GM21528 (cell line): ENCODE data around the gene ACTN4.
"Not testable (repeated sequence)": the region's sequence is repeated elsewhere in the genome, so short reads cannot be mapped to it uniquely, and the experiment has no call there.

Experiments used
- ATAC-seq: cut with Tn5 transposase; IDR thresholded peaks from one replicate; pipeline ENCODE4 v1.9.1; 2021; ENCODE audit warnings: mild to moderate bottlenecking, moderate library complexity; ENCODE audit not compliant: unreplicated experiment, low FRiP score

ACTN4 gene

GRCh38 chr19:38759590-38760003, 112.1 kb downstream of the ACTN4 start:
- ATAC-seq = no peak

DNA sequence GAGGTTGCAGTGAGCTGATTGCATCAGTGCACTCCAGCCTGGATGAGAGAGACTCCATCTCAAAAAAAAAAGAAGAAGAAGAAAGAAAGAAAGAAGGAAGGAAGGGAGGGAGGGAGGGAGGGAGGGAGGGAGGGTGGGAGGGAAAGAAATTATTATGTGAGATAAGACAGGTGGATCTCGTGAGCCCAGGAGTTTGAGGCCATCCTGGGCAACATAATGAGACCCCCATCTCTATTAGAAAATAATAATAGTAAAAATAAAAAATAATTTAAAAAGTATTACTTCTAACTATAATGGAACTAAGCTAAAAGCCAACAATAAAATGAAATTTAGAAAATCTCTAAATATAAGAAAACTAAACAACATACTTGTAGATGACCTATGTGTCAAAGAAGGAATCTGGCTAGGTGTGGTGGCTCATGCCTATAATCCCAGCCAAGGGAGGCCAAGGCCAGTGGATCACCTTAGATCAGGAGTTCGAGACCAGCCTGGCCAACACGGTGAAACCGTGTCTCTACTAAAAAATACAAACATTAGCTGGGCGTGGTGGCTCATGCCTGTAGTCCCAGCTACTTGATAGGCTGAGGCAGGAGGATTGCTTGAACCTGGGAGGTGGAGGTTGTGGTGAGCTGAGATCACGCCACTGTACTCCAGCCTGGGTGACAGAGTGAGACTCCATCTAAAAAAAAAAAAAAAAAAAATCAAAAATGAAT, 113.5 kb downstream of the ACTN4 start:
- not testable (repeated sequence) for ATAC-seq

GRCh38 chr19:38761884-38762389, 114.5 kb downstream of the ACTN4 start:
- ATAC-seq = not testable (repeated sequence)

DNA sequence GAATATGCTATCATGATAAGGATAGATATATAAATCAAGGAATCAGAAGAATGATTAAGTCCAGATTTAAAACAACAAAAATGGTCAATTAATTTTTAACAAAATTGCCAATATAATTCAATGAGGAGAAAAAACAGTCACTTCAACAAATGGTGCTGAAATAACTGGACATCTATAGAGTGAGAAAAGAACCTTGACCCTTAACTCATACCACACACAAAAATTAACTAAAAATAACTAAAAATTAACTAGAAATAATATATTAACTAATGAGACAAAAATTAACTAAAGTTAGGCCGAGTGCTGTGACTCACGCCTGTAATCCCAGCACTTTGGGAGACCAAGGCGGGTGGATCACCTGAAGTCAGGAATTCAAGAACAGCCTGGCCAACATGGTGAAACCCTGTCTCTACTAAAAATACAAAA, 116.4 kb downstream of the ACTN4 start:
- ATAC-seq = no peak

DNA sequence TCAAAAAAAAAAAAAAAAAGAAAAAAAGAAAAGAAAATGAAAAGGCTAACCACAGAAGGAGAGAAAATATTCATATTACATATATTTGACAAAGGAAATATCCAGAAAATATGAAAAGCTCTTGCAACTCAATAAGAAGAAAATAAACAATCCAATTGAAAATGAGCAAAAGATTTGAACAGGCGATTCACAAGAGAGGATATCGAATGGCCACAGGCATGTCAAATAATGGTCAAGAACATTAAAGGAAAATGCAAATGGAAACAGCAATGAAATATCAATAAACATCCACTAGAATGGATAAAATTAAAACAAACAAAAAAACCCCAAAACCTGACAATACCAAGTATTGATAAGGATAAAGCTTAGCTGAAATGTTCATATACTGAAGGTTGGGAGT, 117.8 kb downstream of the ACTN4 start:
- ATAC-seq = no peak

- ATAC-seq = no peak
Observed at GRCh38 chr19:38766276-38767047, 119.0 kb downstream of the ACTN4 start.

GRCh38 chr19:38769635-38770211, 122.3 kb downstream of the ACTN4 start:
- peak; percentile 62 for ATAC-seq

DNA sequence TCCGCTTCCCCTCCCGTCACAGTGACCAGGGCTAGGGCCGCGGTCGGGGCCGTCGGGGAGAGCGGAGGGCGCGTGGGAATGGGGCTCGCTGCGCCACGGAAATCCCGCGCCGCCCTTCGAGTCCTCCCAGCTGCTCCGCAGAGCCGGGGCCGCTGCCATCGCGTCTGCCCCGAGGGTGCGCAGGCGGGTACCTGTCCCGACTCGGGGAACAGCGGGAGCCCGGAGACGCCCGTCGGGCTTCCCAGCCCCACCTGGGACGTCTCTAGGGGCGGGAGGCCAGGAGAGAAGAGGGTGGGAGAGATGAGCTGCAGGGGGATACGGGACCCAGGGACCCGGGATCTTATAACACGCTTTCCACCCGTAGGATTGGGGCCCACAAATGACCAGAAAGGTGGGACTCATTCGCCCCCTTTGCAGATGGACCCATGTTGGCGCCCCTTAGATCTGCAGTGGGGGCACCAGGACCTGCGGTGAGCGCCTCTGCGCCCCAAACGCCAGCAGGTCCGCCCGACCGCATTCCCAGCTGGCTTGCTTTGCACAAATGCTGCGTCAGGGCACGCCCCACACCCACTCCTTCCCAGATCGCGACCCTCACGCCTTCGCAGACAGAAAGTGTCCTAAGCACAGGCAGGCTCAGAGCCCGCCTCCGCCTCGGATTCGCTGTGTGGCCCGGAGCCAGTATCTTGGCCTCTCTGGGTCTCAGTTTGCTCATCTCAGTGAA, 122.9 kb downstream of the ACTN4 start:
- ATAC-seq = not testable (repeated sequence)

- ATAC-seq = not testable (repeated sequence)
Observed at GRCh38 chr19:38770949-38771275, 123.5 kb downstream of the ACTN4 start.

GRCh38 chr19:38771569-38771968, 124.1 kb downstream of the ACTN4 start:
- not testable (repeated sequence) for ATAC-seq

- ATAC-seq = no peak
Observed at GRCh38 chr19:38773469-38774177, 126.2 kb downstream of the ACTN4 start, which contains the start of gene LGALS7. Gene LGALS7, minus strand, starts transcription at chr19:38773517. Its CDS starts 25 bp downstream, at chr19:38773492.

GRCh38 chr19:38774181-38774950, 126.9 kb downstream of the ACTN4 start:
- ATAC-seq = no peak

DNA sequence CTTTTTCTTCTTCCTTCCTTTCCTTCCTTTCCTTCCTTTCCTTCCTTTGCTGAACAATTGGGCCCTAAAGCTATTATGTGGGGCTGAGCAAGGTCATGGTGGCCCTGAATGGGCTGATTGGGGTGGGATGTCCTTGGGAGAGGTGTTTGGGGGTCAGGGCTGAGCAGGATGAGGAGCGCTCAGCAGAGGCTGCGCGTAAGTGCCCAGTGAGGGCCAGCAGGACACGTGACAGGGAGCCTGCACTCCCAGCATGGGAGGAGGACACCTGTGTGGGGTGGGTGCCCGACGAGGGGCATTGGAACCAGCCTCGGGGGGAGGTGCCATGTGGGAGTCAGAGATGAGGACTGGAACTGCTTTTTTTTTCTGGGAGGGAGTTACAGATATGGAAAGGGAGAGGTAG, 131.3 kb downstream of the ACTN4 start:
- no peak for ATAC-seq

DNA sequence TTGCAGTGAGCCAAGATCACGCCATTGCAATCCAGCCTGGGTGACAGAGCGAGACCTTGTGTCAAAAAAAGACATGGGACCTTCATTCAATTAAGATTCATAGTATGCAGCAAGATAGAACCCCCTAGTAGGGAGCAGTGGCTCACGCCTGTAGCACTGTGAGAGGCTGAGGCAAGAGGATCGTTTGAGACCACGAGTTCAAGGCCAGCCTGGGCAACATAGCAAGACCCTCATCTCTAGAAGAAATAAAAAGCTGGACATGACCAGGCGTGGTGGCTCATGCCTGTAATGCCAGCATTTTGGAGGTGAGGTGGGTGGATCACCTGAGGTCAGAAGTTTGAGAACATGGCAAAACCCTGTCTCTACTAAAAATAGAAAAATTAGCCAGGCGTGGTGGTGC, 133.0 kb downstream of the ACTN4 start:
- ATAC-seq = no peak

DNA sequence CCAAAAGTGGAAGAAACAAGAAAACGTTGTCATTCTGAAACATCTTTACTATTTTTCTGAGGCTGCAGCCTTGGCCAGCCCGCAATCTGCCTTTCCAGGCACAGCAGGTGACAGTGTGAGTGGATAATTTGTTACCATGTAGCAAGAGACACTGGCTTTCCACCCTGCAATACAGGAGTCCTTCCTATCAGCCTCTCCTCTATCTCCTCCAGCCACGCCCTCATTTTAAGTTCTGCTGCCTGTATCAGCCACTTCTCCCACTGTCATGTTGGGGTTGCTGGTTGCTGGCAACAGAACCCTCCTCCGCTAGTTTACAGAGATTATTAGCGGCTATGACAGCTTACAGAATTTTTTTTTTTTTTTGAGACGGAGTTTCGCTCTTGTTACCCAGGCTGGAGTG, 133.6 kb downstream of the ACTN4 start:
- ATAC-seq = no peak
